ENCODE results near the gene MRTFA.

DNA sequence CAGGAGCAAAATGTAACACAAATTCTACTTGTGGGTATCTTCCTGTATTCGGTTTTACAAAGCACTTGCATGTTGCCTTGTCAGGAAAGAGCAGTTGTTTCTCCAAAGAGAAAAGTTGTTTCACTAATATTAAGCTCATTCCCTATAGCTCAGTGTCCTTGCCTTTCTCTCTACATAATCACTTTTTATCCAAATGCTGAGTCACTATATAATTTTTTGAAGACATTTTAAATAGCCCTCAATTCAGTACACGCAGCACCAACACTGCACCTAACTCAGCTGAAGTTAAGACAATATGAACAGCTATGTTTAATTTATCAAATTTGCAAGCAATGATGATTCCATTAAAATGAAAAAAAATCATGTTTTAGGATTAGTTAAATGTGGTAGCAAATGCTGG lies 14.5 kb upstream of the MRTFA start:
- TF ChIP-seq, protein P1, sequence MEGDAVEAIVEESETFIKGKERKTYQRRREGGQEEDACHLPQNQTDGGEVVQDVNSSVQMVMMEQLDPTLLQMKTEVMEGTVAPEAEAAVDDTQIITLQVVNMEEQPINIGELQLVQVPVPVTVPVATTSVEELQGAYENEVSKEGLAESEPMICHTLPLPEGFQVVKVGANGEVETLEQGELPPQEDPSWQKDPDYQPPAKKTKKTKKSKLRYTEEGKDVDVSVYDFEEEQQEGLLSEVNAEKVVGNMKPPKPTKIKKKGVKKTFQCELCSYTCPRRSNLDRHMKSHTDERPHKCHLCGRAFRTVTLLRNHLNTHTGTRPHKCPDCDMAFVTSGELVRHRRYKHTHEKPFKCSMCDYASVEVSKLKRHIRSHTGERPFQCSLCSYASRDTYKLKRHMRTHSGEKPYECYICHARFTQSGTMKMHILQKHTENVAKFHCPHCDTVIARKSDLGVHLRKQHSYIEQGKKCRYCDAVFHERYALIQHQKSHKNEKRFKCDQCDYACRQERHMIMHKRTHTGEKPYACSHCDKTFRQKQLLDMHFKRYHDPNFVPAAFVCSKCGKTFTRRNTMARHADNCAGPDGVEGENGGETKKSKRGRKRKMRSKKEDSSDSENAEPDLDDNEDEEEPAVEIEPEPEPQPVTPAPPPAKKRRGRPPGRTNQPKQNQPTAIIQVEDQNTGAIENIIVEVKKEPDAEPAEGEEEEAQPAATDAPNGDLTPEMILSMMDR (conservative IDR thresholded peaks at IDR 0.05 in 1 of 2, IDR thresholded peaks at IDR 0.05 in 1 of 2; ENCODE audit: extremely low read depth in 1 of 2, insufficient read depth in 1 of 2, low read depth in 1 of 2, low read length in 2 of 2): no peak
- TF ChIP-seq EZH2 (IDR thresholded peaks at IDR 0.05; ENCODE audit: borderline replicate concordance, low read length): no peak
